ENCODE results near the gene EIF4ENIF1. TPM values are rescaled to one million over a fixed set of nuclear protein-coding genes. Genes with fewer than 3 reads are reported as not detected.

EIF4ENIF1 gene
- total and polyA plus RNA-seq, 8 donors = 7.8 to 32.6 (median 11.5) TPM

GRCh38 chr22:31445642-31446041 lies 44.0 kb downstream of the EIF4ENIF1 start:
- H3K27me3 ChIP-seq = no peaks in the 10 kb centered on the region
- peaks cover 39 to 97% (median 92%) of the 10 kb centered on the region in 4 donors for H3K36me3 ChIP-seq
- no peaks in the 10 kb centered on the region for H3K9me3 ChIP-seq
- intact Hi-C loops (cut with DNase I; ENCODE audit: low total_unique reads) = no loop called here
- no peak overlapping the region for H3K27ac ChIP-seq
- no peak for DNase-seq
- H3K4me1 ChIP-seq = no peaks in the 10 kb centered on the region
- WGBS, 5 donors = 94 to 100% (median 97%) methylated on average over 3 of the region's 3 CpGs
- TF ChIP-seq POLR2AphosphoS5 (IDR thresholded peaks at IDR 0.05) (no peak), EP300 (IDR thresholded peaks at IDR 0.05) (no peak), POLR2A (IDR thresholded peaks at IDR 0.05) (no peak)
- TF ChIP-seq, protein P1, sequence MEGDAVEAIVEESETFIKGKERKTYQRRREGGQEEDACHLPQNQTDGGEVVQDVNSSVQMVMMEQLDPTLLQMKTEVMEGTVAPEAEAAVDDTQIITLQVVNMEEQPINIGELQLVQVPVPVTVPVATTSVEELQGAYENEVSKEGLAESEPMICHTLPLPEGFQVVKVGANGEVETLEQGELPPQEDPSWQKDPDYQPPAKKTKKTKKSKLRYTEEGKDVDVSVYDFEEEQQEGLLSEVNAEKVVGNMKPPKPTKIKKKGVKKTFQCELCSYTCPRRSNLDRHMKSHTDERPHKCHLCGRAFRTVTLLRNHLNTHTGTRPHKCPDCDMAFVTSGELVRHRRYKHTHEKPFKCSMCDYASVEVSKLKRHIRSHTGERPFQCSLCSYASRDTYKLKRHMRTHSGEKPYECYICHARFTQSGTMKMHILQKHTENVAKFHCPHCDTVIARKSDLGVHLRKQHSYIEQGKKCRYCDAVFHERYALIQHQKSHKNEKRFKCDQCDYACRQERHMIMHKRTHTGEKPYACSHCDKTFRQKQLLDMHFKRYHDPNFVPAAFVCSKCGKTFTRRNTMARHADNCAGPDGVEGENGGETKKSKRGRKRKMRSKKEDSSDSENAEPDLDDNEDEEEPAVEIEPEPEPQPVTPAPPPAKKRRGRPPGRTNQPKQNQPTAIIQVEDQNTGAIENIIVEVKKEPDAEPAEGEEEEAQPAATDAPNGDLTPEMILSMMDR (IDR thresholded peaks at IDR 0.05) = no peak
- no peak overlapping the region for H3K4me3 ChIP-seq

- Histone ChIP-seq H3K9me3 (no peaks in the 10 kb centered on the region), H3K4me1 (no peaks in the 10 kb centered on the region), H3K27ac (peak overlapping the region in 3 of 5 donors; percentile 22 to 77 (median 35)), H3K36me3 (peaks cover 57 to 100% (median 96%) of the 10 kb centered on the region in 4 donors), H3K27me3 (no peaks in the 10 kb centered on the region), H3K4me3 (no peak overlapping the region)
- no peak for DNase-seq
- 69 to 86% (median 78%) methylated on average over 7 of the region's 7 CpGs for WGBS, 5 donors
- TF ChIP-seq EP300 (IDR thresholded peaks at IDR 0.05) (no peak), POLR2A (IDR thresholded peaks at IDR 0.05) (no peak)
- TF ChIP-seq, protein P1 (IDR thresholded peaks at IDR 0.05) = no peak
- intact Hi-C loops (cut with DNase I; ENCODE audit: low total_unique reads) = no loop called here
Measured at GRCh38 chr22:31443516-31443915, 46.1 kb downstream of the EIF4ENIF1 start.

DNA sequence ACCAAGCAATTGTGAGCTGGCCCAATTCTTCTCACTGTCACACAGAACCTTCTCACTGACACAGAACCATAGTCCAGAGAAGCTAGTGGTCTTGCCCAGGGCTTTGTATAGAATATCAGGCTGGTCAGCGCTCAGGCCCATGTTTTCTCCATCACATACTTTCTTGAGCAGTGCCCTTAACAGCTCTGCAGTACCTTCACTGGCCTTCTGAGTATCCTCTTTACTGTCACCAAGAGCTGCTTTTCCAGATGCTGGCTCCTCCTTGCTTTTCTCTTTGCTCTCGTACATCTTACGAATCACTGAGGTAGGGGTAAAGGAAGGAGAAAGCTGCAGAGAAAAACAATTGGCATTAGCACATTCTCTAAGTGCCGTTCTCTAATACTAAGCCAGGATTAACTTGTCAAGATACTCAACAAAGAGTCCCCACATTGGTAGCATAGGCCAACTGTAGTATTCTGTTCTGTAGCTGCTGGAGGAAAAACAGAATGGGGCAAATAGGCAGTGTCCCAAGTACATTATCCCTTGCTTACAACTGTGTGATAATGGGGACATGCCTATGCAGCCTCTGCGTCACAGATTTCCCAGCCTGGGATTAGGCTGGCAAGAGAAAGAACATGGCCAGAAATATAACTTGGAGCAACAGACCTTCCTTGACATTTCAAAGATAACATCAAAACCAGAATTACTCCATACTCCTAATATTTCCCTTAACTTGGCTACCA lies 46.7 kb downstream of the EIF4ENIF1 start:
- TF ChIP-seq EP300 (IDR thresholded peaks at IDR 0.05) = peak; percentile 67
- peak in 2 of 3 donors; percentile 24 to 81 for TF ChIP-seq POLR2AphosphoS5 (IDR thresholded peaks at IDR 0.05)
- no peak for TF ChIP-seq POLR2A (IDR thresholded peaks at IDR 0.05)
- TF ChIP-seq, protein P1 (IDR thresholded peaks at IDR 0.05) = no peak
- H3K36me3 ChIP-seq = peaks cover 63 to 100% (median 97%) of the 10 kb centered on the region in 4 donors
- H3K27me3 ChIP-seq = no peaks in the 10 kb centered on the region
- peak overlapping the region in 3 of 5 donors; percentile 22 to 77 (median 45) for H3K27ac ChIP-seq
- no peaks in the 10 kb centered on the region for H3K4me1 ChIP-seq
- WGBS, 5 donors = 83 to 94% (median 88%) methylated on average over 5 of the region's 5 CpGs
- no peak overlapping the region for H3K4me3 ChIP-seq
- intact Hi-C loops (cut with DNase I; ENCODE audit: low total_unique reads) = no loop called here
- no peaks in the 10 kb centered on the region for H3K9me3 ChIP-seq
- no peak for DNase-seq

GRCh38 chr22:31441652-31442051 lies 48.0 kb downstream of the EIF4ENIF1 start:
- DNase-seq = no peak
- Histone ChIP-seq H3K4me1 (no peaks in the 10 kb centered on the region), H3K9me3 (no peaks in the 10 kb centered on the region), H3K36me3 (peaks cover 68 to 100% (median 97%) of the 10 kb centered on the region in 4 donors), H3K4me3 (no peak overlapping the region), H3K27me3 (no peaks in the 10 kb centered on the region), H3K27ac (peak overlapping the region in 1 of 5 donors; percentile 77)
- TF ChIP-seq EP300 (IDR thresholded peaks at IDR 0.05) (no peak), POLR2AphosphoS5 (IDR thresholded peaks at IDR 0.05) (no peak), POLR2A (IDR thresholded peaks at IDR 0.05) (no peak)
- TF ChIP-seq, protein P1 (IDR thresholded peaks at IDR 0.05) = no peak
- intact Hi-C loops (cut with DNase I; ENCODE audit: low total_unique reads) = no loop called here
- WGBS, 5 donors = 84 to 92% (median 91%) methylated on average over 5 of the region's 5 CpGs

All from stomach (tissue), 9 donors.